TTC549 (cell line): ENCODE measurements around the gene GPALPP1.
"Not testable (repeated sequence)": the region's sequence is repeated elsewhere in the genome, so short reads cannot be mapped to it uniquely, and the experiment has no call there.

Experiments
- FAIRE-seq: peaks from 2 replicates; lab custom pipeline; 2012; peaks lifted over from hg19 to GRCh38; lab: Jason Lieb, UNC

The GPALPP1 gene, protein sequence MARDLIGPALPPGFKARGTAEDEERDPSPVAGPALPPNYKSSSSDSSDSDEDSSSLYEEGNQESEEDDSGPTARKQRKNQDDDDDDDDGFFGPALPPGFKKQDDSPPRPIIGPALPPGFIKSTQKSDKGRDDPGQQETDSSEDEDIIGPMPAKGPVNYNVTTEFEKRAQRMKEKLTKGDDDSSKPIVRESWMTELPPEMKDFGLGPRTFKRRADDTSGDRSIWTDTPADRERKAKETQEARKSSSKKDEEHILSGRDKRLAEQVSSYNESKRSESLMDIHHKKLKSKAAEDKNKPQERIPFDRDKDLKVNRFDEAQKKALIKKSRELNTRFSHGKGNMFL

DNA sequence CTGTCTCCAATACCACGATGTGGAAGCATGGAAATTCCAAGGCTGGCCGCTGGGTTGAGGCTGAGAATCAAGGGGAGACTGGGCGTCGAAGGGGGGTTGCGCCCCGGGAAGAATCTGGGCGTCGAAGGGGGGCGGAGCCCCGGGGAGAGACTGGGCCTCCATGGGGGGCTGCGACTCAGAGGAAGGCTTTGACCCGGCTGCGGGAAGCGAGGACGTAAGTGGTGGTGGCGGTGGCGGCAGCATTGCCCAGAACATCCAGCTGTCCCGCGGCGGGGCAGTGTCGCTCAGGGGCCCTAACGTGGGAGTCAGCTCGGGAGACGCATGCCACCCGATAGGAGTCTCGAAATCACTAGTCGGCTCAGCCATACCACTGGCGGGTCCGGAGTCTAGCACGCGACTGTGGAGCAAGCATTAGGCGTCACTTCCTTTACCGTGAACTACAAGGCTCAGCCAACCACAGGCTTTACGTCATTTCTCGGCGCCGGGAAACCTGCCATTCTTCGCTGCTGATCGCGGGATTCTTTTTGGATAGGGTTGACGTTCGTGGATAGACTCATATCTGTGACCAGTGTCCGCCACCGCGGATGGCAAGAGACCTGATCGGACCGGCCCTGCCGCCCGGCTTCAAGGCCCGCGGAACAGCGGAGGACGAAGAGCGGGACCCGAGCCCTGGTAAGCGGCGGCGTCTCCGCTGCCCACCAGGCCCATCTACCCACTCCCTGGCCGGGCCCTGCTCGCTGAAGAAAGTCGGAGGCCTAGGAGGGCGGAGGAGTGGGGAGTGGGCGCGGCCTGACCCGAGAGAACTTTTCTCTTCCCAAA, at the start of gene GPALPP1, which contains the start of gene NUFIP1:
Gene GPALPP1 (plus strand): TSS at position 468 of the 819 bp plus-strand sequence. CDS start 117 bp downstream, at position 585.
Gene NUFIP1 (minus strand): TSS at position 401 of the 819 bp plus-strand sequence. CDS start 35 bp downstream, at position 366.
- FAIRE-seq = no peak

DNA sequence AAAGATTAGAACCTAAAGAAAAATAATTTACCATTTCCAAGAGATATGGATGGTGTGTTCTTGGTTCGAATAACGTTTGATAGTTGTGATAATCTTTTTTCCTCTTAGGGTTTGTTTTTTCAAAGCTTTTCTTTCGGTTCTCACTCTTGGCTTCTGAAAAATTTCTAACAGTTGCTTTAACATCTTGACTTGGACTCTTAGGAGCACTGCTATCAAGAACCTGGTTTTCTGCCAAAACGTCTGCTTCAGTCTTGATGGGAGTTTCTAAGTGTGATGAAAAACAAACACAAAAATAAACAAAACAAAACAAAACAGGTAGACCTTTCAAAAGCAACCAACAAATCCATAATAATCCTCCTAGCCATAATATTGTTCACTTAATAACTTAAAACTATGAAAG, 45.9 kb upstream of the GPALPP1 start:
- not testable (repeated sequence) for FAIRE-seq

DNA sequence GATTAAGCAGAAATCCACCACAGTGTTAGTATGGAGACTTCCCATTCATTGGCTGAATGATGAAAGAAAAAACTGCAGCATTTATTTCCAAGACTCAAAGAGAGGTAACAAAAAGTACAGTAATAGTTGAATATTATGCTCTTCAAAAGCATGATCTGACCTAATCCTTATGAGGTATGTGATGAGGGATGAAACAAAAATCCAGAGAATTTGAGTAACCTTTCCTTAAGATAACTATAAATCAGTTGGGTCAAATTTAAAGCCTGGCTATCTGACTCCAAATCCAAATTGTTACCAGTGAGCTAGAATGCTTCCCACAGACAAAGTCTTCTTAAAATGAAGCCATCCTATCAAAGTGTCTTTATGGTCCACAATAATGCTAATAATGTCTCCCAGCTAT, 38.2 kb upstream of the GPALPP1 start:
- FAIRE-seq = no peak

DNA sequence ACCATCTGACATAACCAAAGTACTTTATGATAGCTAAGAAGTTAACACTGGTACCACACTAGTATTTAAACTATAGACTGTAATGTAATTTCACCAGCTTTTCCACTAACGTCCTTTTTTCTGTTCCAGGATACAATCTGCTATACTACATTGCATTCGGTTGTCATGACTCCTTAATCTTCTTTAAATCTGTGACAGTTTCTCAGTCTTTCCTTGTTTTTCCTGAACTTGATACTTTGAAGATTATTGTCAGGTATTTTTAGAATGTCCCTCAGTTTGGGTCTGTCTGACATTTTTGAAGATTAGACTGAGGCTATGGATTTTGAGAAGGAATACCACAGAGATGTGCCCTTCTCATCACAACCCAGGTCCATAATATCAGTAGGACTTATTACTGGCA, 36.7 kb upstream of the GPALPP1 start:
- FAIRE-seq = no peak

DNA sequence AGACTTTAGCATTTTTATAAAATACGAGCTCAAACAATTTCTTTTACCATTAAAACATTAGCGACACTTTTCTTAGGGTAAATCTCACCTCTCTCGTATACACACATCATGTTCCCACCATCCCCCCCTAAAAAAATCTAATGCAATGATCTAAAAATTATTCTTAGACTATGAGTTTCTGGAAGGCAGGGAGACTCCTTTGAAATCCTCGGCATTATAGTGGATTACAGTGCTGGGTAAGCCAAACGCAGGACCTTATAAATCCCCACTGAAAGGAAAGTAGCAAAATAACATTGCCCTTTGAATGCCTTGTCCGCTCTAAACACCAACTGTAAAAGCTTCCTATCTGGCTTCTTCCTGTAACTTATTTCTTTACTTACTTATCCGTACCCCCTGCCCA, 35.1 kb upstream of the GPALPP1 start:
- FAIRE-seq = no peak

DNA sequence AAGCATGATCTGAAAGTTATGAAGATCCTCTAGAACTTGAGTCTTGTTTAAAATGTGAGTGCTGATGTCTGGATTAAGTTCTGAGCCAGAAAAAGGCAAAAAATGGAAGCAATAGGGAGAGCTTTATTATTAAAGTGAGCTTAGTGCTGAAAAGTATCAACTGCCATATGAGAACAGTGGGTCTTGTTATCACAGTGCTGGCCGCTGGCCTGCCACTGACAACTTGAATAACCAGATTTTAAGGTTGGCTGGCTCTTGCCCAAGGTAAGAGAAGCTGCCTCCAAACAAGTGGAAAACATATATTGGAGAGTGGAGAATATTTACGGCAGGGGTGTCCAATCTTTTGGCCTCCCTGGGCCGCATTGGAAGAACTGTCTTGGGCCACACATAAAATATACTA, 33.9 kb upstream of the GPALPP1 start:
- FAIRE-seq = no peak

DNA sequence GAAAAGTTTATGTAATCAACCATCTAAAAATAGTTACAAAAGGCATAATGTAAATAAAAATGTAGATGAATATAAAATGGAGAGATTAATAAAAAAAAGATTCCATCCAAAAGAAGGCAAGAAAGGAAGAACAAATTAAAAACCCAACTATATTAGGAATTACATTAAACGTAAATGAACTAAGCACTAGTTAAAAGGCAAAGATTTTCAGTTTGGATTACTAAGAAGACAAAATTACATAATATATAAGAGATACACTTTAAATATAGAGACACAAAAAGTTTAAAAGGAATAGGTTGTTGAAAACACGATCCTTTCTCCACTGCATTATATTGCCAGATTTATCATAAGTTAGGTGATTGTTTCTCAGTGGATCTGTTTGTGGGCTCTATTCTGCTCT, 27.3 kb upstream of the GPALPP1 start:
- peak; percentile 26 for FAIRE-seq

DNA sequence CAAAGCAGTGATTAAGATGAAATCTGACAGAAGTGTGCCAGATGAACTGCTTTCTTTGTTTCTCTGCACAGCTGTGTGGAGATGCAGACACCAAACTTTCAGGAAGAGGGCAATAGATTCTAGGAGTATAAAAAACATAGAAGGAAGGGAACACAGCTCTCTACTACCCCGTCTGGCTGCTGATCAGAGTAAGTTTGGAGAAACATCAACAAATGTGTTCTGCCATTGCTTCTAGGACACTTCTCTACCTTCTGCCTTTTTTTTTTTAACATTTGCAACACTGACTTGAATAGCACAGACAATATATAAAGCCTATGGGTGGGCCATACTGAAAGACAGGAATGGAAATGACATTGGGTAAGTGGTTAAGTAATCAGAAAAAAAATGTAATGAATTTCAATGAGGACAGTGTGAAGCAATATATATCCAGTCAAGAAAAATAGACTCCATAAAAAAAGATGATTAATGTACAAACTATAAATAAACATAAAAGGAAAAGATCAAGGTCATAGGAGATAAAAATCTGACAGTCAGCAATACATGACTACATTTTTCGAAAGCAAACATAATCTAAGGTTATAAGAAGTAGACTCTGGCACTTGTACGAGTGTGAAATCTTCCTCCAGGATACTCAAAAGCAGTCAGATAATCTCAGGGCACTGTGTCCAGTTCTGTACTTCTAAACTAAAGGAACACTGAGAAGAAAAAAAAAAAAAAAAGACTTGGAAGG, 21.5 kb upstream of the GPALPP1 start:
- FAIRE-seq = no peak

DNA sequence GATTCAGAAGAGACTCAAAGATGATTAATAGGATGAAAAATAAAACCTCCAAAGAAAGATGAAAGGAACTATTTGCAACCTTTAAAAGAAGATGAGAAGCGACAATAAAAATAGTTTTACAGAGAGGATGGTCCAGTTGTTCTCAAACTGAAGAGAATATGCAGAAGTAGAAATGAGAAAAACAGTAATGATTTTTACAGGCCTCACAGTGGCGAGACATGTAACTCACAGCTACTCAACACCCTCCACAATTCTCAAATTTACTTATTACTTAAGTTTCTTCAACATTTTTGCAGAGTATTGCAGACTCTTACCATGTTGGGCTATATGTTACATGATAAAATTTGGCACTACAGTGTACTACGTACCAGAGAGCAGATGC, 20.9 kb upstream of the GPALPP1 start:
- FAIRE-seq = no peak

DNA sequence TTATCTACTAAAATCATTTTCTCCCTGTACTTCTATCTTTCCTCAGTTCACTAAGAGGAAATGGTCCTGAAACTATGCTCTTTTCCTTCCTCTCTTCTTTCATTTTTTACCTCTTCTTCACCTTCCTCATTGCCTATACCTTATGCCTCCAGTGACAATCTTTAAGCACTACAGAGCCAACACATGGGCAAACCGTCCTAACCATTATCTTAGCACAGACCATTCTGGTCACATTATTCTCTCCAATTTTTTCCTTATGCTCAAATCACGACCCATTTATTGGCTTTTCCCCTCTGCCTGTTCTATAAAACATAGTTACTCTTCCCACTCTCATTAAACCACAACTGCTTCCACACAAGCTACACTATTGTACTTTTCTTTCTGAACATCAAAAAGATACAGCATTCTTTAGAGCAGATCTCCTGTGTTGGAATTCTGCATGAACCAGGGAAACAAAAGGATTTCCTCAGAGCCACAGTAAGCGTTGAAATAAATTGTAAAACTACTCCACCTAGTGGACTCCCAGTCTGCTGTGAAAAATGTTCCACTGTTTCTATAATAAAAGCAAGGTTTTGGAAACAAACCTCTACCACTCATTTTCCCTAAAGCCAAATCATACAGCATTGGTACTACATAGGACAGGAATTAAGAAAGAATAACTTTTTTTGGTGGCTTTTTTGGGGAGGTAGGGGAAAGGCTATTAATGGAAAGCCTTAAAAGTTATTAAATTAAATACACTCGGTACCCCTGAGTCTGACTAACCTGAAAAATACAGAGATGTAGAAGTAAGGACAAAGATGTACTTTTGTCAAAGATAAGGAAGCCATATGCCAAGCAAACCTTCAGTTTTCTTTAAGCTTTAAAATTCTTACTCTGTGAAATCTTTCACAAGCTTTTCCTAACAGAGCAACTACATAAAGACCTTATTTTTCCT, 19.5 kb upstream of the GPALPP1 start:
- peak; percentile 98 for FAIRE-seq

DNA sequence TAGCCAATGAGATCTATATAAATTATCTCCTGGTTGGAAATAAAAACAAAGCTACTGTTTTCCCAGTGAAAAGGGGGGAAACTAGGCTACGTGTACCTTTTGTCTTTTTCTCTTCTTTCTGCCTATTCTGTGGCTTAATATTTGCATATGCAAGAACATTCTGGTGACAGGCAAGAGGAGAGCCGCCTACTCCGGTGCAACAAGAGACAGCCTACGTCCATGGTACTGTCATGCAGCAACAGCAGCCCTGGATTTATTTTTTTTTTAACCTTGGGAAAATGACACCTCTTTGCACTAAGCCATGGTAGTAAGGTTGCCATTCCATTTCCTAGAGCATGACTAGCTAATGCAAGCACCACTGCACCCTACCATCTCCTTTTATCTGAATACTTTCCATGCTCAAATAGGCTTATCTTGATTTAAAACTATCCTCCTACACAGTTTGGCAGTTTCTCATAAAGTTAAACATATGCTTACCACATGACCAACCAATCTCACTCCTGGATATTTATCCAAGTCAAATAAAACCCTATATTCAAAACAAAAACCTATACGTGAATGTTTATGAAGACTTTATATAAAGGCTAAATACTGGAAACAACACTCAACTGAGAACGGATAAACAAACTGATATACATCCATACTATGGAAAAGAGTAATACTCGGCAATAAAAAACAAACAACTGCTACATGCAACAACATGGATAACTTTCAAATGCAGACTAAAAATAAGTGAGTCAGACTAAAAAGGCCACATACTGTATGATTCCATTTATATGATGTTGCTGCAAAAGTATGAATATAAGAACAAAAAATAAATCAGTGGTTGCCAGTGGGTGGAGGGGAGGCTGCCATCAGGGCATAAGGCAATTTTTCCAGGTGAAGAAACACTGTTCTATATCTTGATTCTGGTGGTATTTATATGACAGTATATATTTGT, 17.4 kb upstream of the GPALPP1 start:
- FAIRE-seq = no peak

DNA sequence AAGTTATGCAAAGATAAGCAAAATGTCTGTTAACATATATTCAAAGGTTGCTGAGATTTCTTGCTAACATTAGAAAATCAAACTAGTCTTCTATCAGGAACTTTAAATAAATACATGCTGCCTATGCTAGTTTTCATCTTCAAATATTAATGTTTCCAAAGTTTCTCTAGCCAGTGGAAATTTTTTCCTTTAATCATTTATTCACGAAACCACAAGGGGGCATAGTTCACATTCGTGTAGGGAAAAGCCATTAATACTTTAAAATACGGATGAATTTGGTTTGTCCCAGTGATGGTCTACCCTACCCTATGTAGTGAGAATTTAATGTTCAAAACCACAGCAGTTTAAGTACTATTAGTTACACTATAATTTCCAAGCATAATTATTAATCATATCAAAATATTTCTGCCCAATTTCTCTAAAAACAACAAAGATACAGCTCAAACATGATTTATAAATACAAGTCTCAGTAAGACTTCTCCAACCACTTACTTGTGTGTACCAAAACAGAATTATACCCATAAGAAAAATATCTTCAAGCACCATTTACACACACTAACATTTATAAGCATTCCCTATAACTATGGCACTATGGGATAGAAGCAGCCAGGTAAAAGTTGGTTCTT, 16.3 kb upstream of the GPALPP1 start:
- FAIRE-seq = peak; percentile 91

DNA sequence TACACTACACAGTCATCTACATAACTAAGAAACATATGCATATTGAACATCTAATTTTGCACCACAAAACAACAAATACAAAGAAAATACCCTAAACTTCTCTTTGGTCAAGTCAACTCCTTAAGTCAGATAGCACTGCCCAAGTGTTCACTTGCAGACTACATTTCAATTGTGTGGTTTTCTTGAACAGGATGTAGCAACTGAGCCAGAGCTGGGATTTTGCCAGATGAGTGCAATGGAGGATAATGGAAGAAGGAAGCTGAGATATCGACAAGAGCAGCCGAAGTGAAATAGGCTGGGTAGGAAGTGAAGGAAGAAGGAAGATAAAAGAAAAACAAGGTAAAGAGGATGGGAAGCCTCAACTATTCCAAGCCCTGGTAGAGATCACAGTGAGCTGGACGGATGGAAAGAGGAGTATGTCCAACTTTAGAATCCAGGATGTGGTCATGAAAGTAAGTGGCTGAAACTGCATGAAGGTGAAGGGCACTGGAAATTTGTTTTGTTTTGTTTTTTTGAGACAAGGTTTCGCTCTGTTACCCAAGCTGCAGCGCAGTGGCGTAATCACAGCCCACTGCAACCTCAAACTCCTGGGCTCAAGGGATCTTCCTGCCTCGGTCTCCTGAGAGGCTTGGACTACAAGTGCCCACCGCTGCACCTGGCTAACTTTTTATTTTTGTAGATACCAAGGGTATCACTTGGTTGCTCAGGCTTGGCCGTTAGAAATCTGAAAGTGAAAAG, 15.1 kb upstream of the GPALPP1 start:
- FAIRE-seq = no peak

DNA sequence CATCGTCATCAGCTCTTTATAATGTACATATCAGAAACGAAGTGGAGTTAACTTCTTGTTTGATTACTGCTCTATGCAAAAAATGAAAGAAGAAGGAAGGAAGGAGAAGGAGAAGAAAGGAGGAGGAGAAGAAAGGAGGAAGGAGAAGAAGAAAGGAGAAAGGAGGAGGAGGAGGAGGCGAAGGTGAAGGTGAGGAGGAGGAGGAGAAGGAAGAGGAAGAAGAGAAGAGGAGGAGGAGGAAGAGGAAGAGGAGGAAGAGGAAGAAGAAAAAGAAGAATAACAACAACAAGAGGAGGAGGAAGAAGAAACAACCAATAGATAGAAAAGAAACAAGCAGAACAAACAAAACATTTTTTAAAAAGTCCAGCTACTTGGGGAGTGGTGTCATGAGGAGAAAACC, 13.1 kb upstream of the GPALPP1 start:
- FAIRE-seq = no peak

DNA sequence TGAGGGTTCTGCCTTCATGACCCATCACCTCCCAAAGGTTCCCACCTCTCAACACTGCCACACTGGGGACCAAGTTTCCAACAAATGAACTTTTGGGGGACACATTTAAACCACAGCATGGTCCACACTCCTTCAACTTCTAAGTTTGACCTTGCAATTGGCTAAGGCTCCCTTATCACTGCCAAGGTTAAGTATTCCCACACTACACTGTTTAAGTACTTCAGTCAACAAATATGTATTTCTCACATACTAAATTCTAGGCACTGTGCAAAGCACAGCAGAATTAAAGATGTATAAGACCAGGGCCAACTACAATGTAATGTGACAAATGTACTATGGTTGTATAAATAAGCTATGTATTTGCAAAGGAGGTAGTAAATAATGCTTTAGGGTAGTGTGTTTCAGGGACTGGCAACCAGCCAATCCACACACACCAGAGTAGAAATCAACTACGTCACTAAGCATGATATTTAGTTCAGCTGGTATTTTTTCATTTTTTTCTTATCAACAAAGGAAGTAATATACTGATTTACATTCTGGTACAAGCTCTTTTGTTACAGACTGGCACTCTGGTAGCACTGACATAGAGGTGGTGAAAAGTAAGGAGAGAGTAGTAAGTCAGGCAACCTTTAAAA, 12.3 kb upstream of the GPALPP1 start:
- FAIRE-seq = no peak

DNA sequence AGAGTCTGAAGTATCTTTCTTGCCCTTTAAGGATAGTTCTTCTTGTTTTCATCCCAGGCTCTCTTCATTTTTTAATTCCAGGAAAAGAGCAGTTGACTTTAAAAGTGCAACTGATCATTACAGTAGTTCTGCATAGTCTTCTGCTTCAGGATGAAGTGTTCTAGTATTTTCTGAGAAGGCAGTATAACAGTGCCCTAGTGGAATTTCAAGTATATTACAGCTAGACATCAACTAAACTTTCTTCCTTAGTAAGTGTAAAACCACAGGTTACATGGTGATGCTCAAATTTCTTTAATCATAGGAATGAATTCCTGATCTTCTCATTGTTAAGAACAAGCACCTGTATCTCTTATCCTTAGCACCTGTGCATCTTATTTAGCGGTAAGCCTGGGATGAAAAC, 11.0 kb upstream of the GPALPP1 start:
- FAIRE-seq = no peak

DNA sequence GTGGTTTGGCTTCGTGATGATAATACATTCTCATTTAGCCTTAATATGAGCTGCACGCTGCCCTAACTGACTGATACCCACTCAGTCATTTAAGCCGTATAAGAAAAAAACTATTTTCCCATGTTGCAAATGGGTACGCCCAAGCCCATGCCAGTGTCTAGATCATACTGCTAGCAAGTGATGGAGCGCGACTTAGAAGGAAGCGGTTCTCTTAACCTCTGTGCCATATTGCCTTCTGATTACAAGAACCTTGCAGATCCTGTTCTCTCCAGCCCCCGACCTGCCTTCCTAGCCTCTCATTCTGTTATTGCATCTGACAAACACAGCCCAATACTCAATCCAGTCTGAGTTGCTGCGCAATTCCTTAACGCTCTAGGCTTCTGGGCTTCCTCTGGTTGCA, 603 bp downstream of the GPALPP1 start:
- FAIRE-seq = no peak

DNA sequence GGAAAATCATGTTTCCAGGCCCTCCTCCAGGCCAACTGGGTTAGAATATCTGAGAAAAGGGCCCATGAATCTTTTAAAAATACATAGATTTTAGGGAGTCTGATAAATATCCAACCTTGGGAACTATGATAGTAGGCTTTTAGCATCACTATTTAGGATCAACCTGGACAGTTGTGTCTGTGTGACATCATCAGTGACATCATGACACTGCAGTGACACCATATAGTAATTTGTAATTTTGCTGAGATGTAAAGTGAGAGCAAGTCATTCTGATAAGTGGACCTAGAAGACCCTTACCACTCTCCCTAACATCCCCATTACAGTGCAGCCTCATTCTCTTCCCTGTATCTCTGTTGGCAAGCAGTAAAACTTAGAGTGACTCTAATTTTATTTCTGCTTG, 14.1 kb downstream of the GPALPP1 start:
- FAIRE-seq = no peak

DNA sequence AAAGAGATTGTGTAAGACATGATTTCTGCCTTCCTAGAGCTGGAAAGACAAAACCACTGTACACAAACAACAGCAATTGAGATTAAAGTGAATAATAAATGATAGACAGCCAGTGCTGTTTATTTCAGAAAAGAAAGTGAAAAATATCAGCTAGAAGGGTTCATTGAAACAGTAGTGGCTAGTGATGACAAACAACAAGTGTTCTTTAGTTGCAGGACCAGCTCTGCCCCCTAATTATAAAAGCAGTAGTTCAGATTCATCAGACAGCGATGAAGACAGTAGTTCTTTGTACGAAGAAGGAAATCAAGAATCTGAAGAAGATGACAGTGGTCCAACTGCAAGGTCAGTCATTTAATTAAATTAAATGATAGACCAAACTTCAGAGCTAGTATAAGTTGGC, 14.8 kb downstream of the GPALPP1 start:
- FAIRE-seq = no peak
